OCI-LY3 (cell line): ENCODE measurements around the gene RBM33.
"Not testable (repeated sequence)": the region's sequence is repeated elsewhere in the genome, so short reads cannot be mapped to it uniquely, and the experiment has no call there.

Experiments used
- H2AFZ ChIP-seq: fragments of 200-600, 300-600 bp; shearing (Covaris generic); 2 replicates; pipeline ENCODE4 v1.6.0; 2014; ENCODE audit warnings: antibody characterized with exemption, low read depth, low read length
- H3K27ac ChIP-seq: fragments of 200-600, 300-600 bp; sonication (generic); 2 replicates; pipeline ENCODE4 v1.5.1; 2014; ENCODE audit warnings: mild to moderate bottlenecking, low read length, moderate library complexity, mixed read lengths
- H3K27me3 ChIP-seq: fragments of 200-600, 300-600 bp; sonication (generic); 2 replicates; pipeline ENCODE4 v1.6.1; 2014; ENCODE audit warnings: low read depth, low read length, mixed read lengths
- H3K36me3 ChIP-seq: fragments of 200-600, 300-600 bp; sonication (generic); replicated peaks from 2 replicates; pipeline ENCODE3; 2014; ENCODE audit warnings: low read depth, low read length, mixed read lengths
- H3K4me1 ChIP-seq: fragments of 300-600, 200-600 bp; sonication (generic); 2 replicates; pipeline ENCODE4 v1.6.1; 2014; ENCODE audit warnings: low read length, mixed read lengths
- H3K4me2 ChIP-seq: fragments of 200-600, 300-600 bp; sonication (generic); 2 replicates; pipeline ENCODE4 v1.6.1; 2014; ENCODE audit warnings: low read length, mixed read lengths
- H3K4me3 ChIP-seq: fragments of 300-600, 200-600 bp; sonication (generic); 2 replicates; pipeline ENCODE4 v1.5.1; 2014; ENCODE audit warnings: antibody characterized with exemption, mild to moderate bottlenecking, low read length, moderate library complexity
- H3K79me2 ChIP-seq: fragments of 300-600, 200-600 bp; shearing (Covaris generic); 2 replicates; pipeline ENCODE4 v1.6.1; 2014; ENCODE audit warnings: mild to moderate bottlenecking, low read length, mixed read lengths
- H3K9ac ChIP-seq: fragments of 300-600, 200-600 bp; shearing (Covaris generic); 2 replicates; pipeline ENCODE4 v1.6.0; 2014; ENCODE audit warnings: mild to moderate bottlenecking, low read length, moderate library complexity
- H3K9me3 ChIP-seq: fragments of 200-600, 300-600 bp; shearing (Covaris generic); 2 replicates; pipeline ENCODE4 v1.6.1; 2014; ENCODE audit warnings: low read length, mixed read lengths; ENCODE audit not compliant: insufficient read depth
- H4K20me1 ChIP-seq: fragments of 200-600, 300-600 bp; sonication (generic); 2 replicates; pipeline ENCODE4 v1.6.1; 2016; ENCODE audit warnings: low read length, mixed read lengths; ENCODE audit not compliant: insufficient read depth
- EZH2phosphoT487 ChIP-seq: fragments of 200-600 bp; shearing (Covaris generic); IDR thresholded peaks from 2 replicates; pipeline ENCODE4 v1.6.1; 2018; ENCODE audit warnings: antibody characterized with exemption, mixed run types, low read depth
- TF ChIP-seq, protein P1 (sequence below): fragments of 200-600, 300-600 bp; sonication (generic); IDR thresholded peaks from 2 replicates; pipeline ENCODE4 v1.5.1; 2014; ENCODE audit warnings: antibody characterized with exemption, low read length, low read depth

Gene RBM33

DNA sequence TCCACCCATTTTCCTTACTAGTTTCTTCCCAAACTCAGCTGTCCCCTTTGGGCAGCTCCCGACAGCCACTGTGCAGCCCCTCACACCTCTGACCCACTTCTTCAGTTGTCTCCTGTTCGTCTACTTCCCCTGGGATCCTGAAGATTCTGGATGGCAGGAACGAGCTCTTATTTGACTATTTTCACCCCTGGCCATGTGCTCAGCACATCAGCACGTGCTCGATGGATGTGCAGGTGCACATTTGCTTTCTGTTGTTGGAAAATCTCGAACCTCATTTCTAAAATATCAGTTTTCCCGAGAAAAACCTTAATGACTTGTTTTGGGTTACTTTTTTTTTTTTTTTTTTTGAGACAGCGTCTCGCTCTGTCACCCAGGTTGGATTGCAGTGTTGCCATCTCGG lies 31.8 kb upstream of the RBM33 start:
- Histone ChIP-seq H3K4me2 (no peak overlapping the region), H4K20me1 (no peaks in the 10 kb centered on the region), H3K9ac (no peak overlapping the region), H3K9me3 (no peaks in the 10 kb centered on the region), H3K27me3 (no peaks in the 10 kb centered on the region), H3K4me3 (no peak overlapping the region), H3K79me2 (no peaks in the 10 kb centered on the region), H3K36me3 (no peaks in the 10 kb centered on the region), H3K4me1 (no peaks in the 10 kb centered on the region; the same call in 1 of the 2 replicates), H2AFZ (no peak overlapping the region), H3K27ac (no peak overlapping the region)
- TF ChIP-seq, protein P1, sequence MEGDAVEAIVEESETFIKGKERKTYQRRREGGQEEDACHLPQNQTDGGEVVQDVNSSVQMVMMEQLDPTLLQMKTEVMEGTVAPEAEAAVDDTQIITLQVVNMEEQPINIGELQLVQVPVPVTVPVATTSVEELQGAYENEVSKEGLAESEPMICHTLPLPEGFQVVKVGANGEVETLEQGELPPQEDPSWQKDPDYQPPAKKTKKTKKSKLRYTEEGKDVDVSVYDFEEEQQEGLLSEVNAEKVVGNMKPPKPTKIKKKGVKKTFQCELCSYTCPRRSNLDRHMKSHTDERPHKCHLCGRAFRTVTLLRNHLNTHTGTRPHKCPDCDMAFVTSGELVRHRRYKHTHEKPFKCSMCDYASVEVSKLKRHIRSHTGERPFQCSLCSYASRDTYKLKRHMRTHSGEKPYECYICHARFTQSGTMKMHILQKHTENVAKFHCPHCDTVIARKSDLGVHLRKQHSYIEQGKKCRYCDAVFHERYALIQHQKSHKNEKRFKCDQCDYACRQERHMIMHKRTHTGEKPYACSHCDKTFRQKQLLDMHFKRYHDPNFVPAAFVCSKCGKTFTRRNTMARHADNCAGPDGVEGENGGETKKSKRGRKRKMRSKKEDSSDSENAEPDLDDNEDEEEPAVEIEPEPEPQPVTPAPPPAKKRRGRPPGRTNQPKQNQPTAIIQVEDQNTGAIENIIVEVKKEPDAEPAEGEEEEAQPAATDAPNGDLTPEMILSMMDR: no peak
- TF ChIP-seq EZH2phosphoT487: no peak

DNA sequence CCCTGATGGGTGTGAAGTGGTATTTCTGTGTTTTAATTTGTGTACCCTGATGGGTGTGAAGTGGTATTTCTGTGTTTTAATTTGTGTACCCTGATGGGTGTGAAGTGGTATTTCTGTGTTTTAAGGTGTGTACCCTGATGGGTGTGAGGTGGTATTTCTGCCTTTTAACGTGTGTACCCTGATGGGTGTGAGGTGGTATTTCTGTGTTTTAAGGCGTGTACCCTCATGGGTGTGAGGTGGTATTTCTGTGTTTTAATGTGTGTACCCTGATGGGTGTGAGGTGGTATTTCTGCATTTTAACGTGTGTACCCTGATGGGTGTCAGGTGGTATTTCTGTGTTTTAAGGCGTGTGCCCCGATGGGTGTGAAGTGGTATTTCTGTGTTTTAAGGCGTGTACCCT lies 29.4 kb upstream of the RBM33 start:
- not testable (repeated sequence) for H3K36me3 ChIP-seq, H3K9ac ChIP-seq, H2AFZ ChIP-seq, H3K79me2 ChIP-seq, H4K20me1 ChIP-seq, H3K4me2 ChIP-seq, H3K9me3 ChIP-seq, H3K4me1 ChIP-seq, H3K4me3 ChIP-seq, H3K27me3 ChIP-seq, H3K27ac ChIP-seq

DNA sequence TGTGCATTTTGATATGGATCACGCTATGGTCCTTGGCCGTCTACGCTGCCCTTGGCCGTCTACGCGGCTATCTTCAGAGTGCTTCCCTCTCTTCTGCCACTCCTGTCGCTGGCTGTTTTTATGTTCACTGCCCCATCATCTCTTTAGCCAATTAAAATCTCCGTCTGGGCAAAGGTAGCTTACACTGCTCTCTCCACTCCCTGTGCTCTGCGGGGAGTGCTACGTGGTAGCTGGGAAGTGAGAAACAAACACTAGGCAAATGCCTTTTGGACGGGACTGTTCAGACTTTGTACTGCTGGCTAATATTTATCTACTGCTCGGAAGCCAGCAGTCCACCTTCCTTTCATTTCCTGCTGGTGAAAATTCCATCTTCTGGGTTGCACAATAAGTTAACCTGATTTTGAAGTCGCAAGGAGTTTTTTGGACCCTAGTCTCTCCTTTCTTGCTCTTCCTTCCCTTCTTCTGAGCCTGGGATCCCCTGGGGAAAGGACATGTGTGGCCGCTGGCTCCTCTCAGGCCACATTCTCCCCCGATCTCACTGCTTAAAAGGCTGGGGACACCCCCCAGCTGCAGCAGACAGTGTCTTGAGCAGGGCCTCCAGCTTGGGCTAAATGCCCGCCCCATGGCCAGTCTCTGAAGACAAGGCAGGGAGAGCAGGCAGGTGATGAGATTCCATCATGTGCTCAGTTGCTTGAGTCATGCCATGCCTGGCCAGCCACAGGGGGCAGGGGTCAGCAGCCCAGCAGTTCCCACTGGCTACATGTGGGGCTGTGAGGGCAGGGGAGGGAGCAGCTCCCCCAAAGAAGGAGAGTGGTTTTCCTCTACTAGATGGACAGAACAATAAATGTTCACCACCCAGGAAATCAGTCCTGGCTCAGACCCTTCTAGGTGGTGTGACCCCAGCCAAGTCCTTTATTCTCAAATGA lies 25.5 kb upstream of the RBM33 start:
- H3K4me3 ChIP-seq: no peak overlapping the region
- H3K27me3 ChIP-seq: no peaks in the 10 kb centered on the region
- no peaks in the 10 kb centered on the region for H3K9me3 ChIP-seq
- H2AFZ ChIP-seq: no peak overlapping the region
- H3K36me3 ChIP-seq: no peaks in the 10 kb centered on the region
- H3K9ac ChIP-seq: no peak overlapping the region
- no peaks in the 10 kb centered on the region for H4K20me1 ChIP-seq
- H3K4me1 ChIP-seq: no peaks in the 10 kb centered on the region
- H3K79me2 ChIP-seq: no peaks in the 10 kb centered on the region
- no peak overlapping the region for H3K27ac ChIP-seq
- no peak for TF ChIP-seq EZH2phosphoT487
- TF ChIP-seq, protein P1: no peak
- no peak overlapping the region for H3K4me2 ChIP-seq

DNA sequence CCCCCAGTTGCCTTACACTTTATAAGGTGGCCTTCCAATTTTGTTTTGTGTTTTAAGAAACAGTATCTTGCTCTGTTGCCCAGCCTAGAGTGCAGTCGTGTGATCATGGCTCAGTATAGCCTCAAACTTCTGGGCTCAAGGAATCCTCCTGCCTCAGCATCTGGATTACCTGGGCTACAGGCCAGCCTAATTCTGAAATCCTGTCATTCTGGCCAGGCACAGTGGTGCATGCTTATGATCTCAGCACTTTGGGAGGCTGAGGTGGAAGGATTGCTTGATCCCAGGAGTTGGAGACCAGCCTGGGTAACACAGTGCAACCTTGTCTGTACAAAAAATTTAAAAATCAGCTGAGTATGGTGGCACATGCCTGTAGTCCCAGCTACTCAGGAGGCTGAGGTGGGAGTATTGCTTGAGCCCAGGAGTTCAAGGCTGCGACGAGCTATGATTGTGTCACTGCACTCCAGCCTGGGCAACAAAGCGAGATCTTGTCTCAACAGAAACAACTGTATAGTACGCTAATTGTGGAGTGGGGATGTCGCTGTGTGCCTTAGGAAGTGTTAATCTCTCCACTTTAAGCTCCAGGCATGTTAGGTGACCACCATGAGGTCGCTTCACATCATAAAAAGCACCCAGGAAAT lies 24.7 kb upstream of the RBM33 start:
- no peaks in the 10 kb centered on the region for H3K27me3 ChIP-seq
- H3K9me3 ChIP-seq: no peaks in the 10 kb centered on the region
- no peak overlapping the region for H3K4me2 ChIP-seq
- no peak overlapping the region for H3K4me3 ChIP-seq
- no peak overlapping the region for H3K27ac ChIP-seq
- no peaks in the 10 kb centered on the region for H3K79me2 ChIP-seq
- TF ChIP-seq, protein P1: no peak
- no peak for TF ChIP-seq EZH2phosphoT487
- no peak overlapping the region for H3K9ac ChIP-seq
- H3K36me3 ChIP-seq: no peaks in the 10 kb centered on the region
- no peaks in the 10 kb centered on the region for H4K20me1 ChIP-seq
- no peaks in the 10 kb centered on the region for H3K4me1 ChIP-seq
- no peak overlapping the region for H2AFZ ChIP-seq
